ENCODE data around the gene HMSD.
"Not testable (repeated sequence)": the region's sequence is repeated elsewhere in the genome, so short reads cannot be mapped to it uniquely, and the experiment has no call there.

Gene HMSD

DNA sequence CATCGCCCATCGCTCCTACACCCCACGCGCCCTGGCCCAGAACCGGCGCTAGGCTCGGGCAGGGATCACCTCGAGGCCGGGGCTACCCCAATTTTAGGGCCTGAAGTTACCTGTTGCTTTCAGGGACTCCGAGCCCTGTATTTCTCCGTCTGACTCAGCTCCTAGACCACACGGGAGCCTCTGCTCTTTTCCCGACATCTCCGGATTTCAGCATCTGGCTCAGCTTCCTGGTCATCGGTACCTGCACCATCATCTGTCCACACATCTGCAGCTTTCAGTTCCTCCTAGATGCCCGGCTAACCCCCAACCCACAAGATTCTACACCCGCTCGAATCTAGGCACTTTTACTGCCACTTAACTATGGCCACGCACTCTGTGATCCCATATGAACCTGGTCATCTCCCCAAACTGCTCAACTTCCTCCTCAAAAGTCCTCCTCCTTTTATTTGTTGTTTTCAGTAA lies 12.1 kb upstream of the HMSD start:
- Mint-ChIP-seq H3K4me3 (no peak overlapping the region), H3K9me3 (no peaks in the 10 kb centered on the region), H3K4me1 (peaks cover 6% of the 10 kb centered on the region), H3K27ac (no peak overlapping the region), H3K36me3 (no peaks in the 10 kb centered on the region)
- ATAC-seq (no peak), DNase-seq (ENCODE audit: low spot score in 2 of 2) (no peak)

DNA sequence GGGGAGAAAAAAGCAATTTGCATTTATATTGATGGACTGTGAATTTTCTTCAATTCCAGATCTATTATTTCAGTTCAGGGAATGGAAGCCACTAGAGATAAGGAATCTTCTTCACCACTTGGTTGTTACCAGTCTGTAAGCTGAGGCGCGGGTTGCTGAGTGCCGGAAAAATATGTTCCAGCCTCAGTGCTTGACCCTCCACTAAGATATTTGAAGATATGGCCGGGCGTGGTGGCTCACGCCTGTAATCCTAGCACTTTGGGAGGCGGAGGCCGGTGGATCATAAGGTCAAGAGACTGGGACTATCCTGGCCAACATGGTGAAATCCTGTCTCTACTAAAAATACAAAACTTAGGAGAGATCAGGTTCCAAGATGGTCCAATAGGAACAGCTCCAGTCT lies 9.1 kb upstream of the HMSD start:
- no peaks in the 10 kb centered on the region for H3K36me3 Mint-ChIP-seq

DNA sequence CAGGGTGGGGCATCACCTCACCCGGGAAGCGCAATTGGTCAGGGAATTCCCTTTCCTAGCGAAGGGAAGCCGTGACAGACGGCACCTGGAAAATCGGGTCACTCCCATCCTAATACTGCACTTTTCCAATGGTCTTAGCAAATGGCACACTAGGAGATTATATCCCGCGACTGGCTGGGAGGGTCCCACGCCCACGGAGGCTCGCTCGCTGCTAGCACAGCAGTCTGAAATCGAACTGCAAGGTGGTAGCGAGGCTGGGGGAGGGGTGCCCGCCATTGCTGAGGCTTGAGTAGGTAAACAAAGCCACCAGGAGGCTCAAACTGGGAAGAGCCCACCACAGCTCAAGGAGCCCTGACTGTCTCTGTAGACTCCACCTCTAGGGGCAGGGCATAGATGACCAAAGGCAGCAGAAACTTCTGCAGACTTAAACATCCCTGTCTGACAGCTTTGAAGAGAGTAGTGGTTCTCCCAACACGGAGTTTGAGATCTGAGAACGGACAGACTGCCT lies 8.5 kb upstream of the HMSD start:
- not testable (repeated sequence) for DNase-seq (ENCODE audit: low spot score in 2 of 2); H3K27ac Mint-ChIP-seq; H3K36me3 Mint-ChIP-seq; H3K4me1 Mint-ChIP-seq; ATAC-seq; H3K4me3 Mint-ChIP-seq; H3K9me3 Mint-ChIP-seq

More for the DNA sequence above, 9.1 kb upstream of the HMSD start:
- no peak for ATAC-seq
- no peak for DNase-seq (ENCODE audit: low spot score in 2 of 2)
- Mint-ChIP-seq H3K4me1 (peaks cover 6% of the 10 kb centered on the region), H3K4me3 (no peak overlapping the region), H3K9me3 (no peaks in the 10 kb centered on the region), H3K27ac (no peak overlapping the region)

DNA sequence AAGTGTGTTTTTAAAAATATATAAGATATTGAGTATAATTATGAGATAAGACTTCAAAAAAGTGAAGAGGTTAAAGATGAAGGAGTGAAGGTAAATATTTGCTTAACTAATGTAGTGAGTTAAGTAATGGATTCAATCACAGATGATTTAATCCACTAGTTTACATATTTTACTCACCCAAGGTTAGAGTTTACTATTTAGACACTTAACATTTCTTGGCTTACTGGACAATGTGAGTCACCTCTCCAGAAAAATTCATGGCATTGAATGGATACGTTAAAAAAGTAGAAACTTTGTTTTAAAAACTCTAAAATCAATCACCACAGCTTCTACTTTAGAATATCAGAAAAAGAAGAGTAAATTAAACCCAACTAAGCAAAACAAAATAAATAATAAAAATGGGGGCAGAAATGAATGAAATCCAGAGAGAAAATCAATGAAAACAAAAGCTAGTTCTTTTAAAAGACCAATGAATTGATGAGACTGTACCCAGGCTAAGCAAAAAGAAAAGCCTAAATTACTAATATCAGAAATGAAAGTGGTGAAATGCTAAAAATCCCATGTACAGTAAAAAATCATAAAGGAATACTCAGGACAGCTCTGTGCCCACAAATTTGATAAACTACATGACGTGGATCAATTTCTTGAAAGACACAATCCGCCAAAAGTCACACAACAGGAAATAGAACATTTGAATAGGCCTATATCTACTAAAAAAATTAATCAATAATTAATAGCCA lies 1.9 kb upstream of the HMSD start:
- no peak overlapping the region for H3K4me3 Mint-ChIP-seq
- peaks cover 5% of the 10 kb centered on the region for H3K9me3 Mint-ChIP-seq
- peaks cover 27% of the 10 kb centered on the region for H3K4me1 Mint-ChIP-seq
- DNase-seq (ENCODE audit: low spot score in 2 of 2) (no peak), ATAC-seq (no peak)
- no peak overlapping the region for H3K27ac Mint-ChIP-seq
- no peaks in the 10 kb centered on the region for H3K36me3 Mint-ChIP-seq

DNA sequence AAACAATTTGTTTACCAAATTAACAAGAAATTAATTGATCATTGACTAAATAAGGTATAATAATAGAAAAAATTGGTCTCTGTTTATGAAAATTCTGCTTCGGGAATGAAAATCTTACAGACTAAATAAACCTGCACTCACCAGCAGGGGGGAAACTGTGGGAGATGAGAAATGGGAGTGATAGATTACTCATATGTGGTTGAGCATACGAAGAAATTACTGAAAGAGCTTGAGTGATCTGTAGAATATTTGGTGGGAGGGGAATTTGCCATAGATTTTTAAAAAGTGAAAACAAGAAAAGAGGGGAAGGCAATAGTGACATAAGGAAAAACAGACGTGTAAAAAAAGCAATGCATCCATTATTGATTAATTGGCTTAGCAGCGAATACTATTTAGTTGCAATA lies 2.2 kb downstream of the HMSD start:
- no peak for DNase-seq (ENCODE audit: low spot score in 2 of 2)
- peaks cover 5% of the 10 kb centered on the region for H3K9me3 Mint-ChIP-seq
- H3K36me3 Mint-ChIP-seq = peaks cover 15% of the 10 kb centered on the region
- peak; percentile 84 for ATAC-seq
- peaks cover 27% of the 10 kb centered on the region for H3K4me1 Mint-ChIP-seq
- peak overlapping the region; percentile 1 for H3K27ac Mint-ChIP-seq
- peak overlapping the region; percentile 1 for H3K4me3 Mint-ChIP-seq

DNA sequence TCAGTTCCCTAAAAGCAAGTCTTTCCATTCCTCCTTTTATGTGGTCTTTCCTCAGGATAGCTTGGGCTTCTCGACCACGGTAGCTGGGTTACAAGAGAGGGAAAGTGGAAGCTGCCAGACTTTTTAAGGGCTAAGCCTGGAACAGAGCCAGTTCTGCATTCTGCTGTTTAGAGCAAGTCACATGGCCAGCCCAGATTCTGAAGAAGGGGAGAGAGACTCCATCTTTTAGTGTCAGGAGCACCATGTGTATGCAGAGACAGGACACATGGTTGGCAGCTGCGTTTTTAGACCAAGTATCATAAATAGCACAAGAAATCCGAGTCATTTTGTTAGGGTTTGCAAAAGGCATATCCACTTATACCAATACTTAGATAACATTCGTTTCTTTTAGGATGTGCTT lies 4.7 kb downstream of the HMSD start:
- H3K36me3 Mint-ChIP-seq = peaks cover 15% of the 10 kb centered on the region
- H3K9me3 Mint-ChIP-seq = peaks cover 5% of the 10 kb centered on the region
- ATAC-seq (no peak), DNase-seq (ENCODE audit: low spot score in 2 of 2) (no peak)
- peaks cover 17% of the 10 kb centered on the region for H3K4me1 Mint-ChIP-seq
- no peak overlapping the region for H3K27ac Mint-ChIP-seq
- H3K4me3 Mint-ChIP-seq = no peak overlapping the region

DNA sequence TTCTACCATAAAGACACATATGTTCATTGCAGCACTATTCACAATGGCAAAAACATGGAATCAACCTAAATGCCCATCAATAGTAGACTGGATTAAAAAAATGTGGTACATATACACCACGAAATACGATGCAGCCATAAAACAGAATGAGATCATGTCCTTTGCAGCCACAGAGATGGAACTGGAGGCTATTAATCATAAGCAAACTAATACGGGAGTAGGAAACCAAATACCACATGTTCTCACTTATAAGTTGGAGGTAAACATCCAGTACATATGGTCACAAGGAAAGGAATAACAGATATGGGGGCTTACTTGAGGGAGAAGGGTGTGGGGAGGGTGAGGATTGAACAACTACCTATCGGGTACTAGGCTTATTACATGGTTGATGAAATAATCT lies 7.7 kb downstream of the HMSD start:
- ATAC-seq (peak; percentile 46), DNase-seq (ENCODE audit: low spot score in 2 of 2) (no peak)
- no peak overlapping the region for H3K4me3 Mint-ChIP-seq
- peaks cover 15% of the 10 kb centered on the region for H3K36me3 Mint-ChIP-seq
- H3K27ac Mint-ChIP-seq = no peak overlapping the region
- H3K9me3 Mint-ChIP-seq = no peaks in the 10 kb centered on the region
- H3K4me1 Mint-ChIP-seq = no peaks in the 10 kb centered on the region

DNA sequence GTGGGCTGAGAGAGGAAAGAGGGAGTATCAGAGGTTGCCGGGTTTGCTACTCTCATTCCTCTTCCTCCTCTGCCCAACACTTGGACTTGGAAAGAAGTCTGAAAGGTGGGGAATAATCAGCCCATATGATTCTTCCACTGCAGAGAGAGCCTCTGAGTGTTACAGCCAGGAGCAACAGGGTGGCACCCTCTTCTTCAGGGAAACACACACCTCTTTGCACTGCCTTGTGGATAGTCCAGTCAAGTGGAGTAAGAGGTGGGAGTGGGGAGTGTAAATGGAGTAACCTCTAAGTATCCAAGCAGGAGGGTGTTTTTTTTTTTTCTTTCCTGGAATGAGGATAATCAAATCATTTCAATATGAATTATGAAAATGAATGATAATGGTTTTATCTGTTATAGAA lies 11.8 kb downstream of the HMSD start:
- DNase-seq (ENCODE audit: low spot score in 2 of 2) (no peak), ATAC-seq (no peak)
- H3K36me3 Mint-ChIP-seq = no peaks in the 10 kb centered on the region
- no peak overlapping the region for H3K27ac Mint-ChIP-seq
- no peaks in the 10 kb centered on the region for H3K9me3 Mint-ChIP-seq
- no peaks in the 10 kb centered on the region for H3K4me1 Mint-ChIP-seq
- no peak overlapping the region for H3K4me3 Mint-ChIP-seq

DNA sequence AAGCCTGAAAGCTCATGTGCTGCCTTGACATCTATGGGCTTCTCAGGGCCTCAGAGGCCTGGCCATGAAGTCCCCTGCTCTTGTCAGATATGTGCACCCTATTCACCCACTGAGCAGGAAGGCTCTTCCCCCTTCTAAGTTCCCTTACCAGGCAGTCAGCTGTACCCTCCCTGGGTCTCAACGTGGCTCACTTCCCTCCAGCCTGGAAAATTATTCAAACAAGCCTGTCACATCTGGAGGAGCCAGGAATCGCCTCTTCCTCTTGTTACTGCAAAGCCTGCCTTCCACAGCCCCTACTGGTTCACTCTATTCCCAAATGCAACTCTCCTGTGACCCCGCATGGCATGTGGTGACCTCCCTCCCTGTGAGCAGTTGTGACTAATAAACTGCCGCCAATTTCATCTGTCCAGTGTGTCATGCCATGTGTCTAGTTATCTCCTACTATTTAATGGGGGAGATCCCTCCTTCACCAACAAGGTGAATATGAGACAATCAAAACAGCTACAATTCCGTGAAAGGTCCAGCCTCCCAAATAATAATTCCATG lies 12.4 kb downstream of the HMSD start:
- H3K9me3 Mint-ChIP-seq = no peaks in the 10 kb centered on the region
- ATAC-seq (no peak), DNase-seq (ENCODE audit: low spot score in 2 of 2) (no peak)
- H3K4me1 Mint-ChIP-seq = no peaks in the 10 kb centered on the region
- H3K36me3 Mint-ChIP-seq = no peaks in the 10 kb centered on the region
- no peak overlapping the region for H3K27ac Mint-ChIP-seq
- H3K4me3 Mint-ChIP-seq = no peak overlapping the region

DNA sequence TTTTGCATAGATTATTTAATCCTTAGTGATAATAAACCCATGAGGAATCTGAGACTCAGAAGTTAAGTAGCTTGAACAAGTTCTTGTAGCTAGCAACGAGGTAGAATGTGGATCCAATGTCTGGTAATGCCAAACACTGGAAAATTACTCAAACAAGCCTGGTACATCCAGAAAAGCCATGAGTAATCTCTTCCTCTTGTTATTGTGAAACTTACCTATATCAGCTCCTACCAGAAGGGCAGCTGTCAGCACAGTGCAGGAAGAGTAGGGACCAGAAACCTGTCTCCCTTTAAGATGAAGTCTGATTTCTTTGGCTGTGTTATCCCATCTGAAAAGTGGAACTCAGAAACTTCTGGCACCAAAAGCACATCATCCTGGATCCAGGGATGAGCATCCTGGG lies 13.0 kb downstream of the HMSD start:
- ATAC-seq = peak; percentile 46
- H3K27ac Mint-ChIP-seq = no peak overlapping the region
- DNase-seq (ENCODE audit: low spot score in 2 of 2) = no peak
- no peaks in the 10 kb centered on the region for H3K4me1 Mint-ChIP-seq
- H3K36me3 Mint-ChIP-seq = no peaks in the 10 kb centered on the region
- H3K4me3 Mint-ChIP-seq = no peak overlapping the region
- H3K9me3 Mint-ChIP-seq = no peaks in the 10 kb centered on the region

DNA sequence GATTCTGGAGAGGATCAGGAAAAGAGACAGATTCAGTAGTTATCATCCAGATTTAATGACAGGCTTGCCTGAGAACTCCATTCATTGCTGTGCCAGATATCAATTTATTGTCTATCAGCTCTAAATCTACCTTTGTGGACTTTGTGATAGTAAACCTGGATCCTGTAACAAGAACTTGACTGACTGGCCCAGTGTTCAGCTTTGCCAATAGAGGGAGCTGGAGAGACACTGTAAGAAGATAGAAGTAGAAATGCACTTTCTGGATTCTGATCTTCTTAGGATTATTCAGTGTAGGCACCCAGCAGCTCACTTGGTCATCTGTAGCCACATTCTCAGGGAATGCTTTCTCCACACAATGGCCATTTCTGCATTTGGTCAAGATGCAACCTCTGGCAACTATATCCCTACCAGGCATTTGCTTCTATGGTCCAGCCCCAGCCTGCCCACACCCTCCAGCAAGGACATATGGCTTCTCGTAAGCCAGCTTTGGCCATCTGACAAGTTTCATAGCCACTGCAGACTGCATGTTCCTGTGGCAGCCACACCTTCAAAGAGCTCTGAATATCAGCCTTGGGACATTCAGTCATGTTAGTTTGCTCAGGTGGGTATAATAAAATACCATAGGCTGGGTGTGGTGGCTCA lies 14.6 kb downstream of the HMSD start:
- DNase-seq (ENCODE audit: low spot score in 2 of 2) (no peak), ATAC-seq (peak; percentile 76)
- no peaks in the 10 kb centered on the region for H3K36me3 Mint-ChIP-seq
- H3K9me3 Mint-ChIP-seq = no peaks in the 10 kb centered on the region
- H3K4me3 Mint-ChIP-seq = no peak overlapping the region
- no peaks in the 10 kb centered on the region for H3K4me1 Mint-ChIP-seq
- no peak overlapping the region for H3K27ac Mint-ChIP-seq

DNA sequence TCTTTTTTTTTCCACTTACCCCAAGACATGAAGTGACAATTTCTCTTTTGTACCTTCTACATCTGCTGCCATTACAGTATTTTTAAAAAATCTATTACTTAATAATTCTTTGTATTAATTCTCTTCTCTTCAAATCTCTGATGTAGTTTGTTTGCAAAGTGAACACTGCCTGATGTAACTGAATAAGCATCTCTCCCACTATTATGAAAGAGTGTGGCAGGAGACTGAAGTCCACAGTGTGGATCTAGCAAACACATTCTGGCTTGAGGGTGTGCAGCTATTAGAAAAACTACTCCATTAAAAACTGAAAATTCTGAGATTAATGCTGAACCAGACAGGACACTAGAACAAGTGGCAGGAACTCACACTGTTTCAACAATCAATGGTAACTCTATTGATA lies 15.8 kb downstream of the HMSD start:
- H3K36me3 Mint-ChIP-seq = peaks cover 3% of the 10 kb centered on the region
- DNase-seq (ENCODE audit: low spot score in 2 of 2) (no peak), ATAC-seq (no peak)
- H3K4me1 Mint-ChIP-seq = peaks cover 11% of the 10 kb centered on the region
- no peaks in the 10 kb centered on the region for H3K9me3 Mint-ChIP-seq
- H3K27ac Mint-ChIP-seq = no peak overlapping the region
- H3K4me3 Mint-ChIP-seq = no peak overlapping the region

DNA sequence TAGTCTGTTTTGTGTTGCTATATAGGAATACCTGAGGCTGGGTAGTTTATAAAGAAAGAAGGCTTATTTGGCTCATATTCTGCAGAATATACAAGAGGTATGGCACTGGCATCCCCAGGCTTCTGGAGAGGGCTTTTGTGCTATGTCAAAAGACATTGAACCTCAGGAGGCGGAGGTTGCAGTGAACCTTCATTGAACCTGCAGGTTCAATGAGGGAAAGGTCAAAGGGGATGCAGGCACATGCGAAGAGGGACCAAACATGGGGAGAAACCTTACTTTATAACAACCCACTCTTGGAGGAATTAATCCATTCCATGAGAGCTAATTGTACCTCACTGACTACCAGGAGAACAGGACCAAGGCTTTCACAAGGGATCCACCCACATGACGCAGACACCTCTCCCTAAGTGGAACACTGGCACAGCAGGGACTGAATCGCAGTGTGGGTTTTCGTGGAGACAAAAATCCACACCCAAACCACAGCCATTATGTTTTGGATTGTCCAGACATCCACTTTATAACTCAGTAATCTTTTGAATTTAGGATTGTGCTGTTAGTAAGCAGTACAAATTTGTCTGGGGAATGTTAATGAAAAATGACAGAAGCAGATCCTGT lies 16.7 kb downstream of the HMSD start:
- H3K36me3 Mint-ChIP-seq = peaks cover 11% of the 10 kb centered on the region
- ATAC-seq = no peak
- no peak overlapping the region for H3K4me3 Mint-ChIP-seq
- no peak overlapping the region for H3K27ac Mint-ChIP-seq
- H3K4me1 Mint-ChIP-seq = peaks cover 19% of the 10 kb centered on the region
- no peak for DNase-seq (ENCODE audit: low spot score in 2 of 2)
- no peaks in the 10 kb centered on the region for H3K9me3 Mint-ChIP-seq

DNA sequence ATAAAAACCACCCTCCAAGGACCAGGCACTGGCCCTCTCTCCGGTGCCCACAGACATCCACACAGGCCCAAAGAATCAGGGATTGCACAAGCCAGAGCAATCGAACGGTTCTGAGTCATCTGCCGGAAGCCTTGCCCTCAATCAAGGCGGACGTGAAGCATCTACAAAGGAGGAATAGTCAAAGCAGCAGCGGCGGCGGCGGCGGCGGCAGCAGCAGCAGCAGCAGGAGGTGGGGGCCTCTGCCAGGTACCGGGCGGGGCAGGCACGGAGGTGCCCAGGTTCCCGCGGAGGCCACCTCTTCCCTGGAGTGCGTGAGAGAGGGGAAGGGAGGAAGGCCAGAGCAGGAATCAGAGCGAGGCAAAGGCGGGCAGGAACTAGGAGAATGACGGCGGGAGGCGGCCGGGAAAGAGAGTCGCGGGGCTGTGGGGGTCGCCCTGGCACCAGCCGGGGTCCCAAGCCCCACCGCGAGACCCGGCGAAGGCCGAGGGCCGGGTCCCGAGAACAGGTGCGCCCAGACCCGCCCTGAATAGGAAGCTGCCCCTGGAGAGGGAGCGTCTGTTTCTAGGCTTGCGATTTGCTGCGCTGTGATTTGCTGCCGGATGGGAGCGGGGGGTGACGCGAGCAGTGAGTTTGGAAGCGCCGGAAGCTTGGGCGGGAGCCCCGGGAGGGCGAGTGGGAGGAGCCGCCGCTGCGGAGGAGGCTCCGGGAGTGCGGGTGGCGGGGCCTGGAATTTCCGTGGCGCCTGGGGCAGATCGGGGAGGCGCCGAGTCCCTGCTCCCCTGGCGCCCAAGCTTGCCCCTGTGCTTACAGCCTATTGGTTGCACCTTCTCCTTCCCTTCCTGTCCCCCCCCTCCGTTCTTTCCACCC lies 21.1 kb downstream of the HMSD start, which contains the start of gene SERPINB8:
TSS of gene SERPINB8 (plus strand) at position 140 of the 867 bp plus-strand sequence. CDS start 8,228 bp downstream, outside the sequence.
- ATAC-seq (peak; percentile 95), DNase-seq (ENCODE audit: low spot score in 2 of 2) (peak; percentile 52 to 84)
- Mint-ChIP-seq H3K36me3 (peaks cover 24% of the 10 kb centered on the region), H3K4me3 (peak within 1 kb of the TSS; percentile 94), H3K9me3 (no peaks in the 10 kb centered on the region), H3K27ac (peak within 1 kb of the TSS; percentile 97), H3K4me1 (peaks cover 40% of the 10 kb centered on the region)

DNA sequence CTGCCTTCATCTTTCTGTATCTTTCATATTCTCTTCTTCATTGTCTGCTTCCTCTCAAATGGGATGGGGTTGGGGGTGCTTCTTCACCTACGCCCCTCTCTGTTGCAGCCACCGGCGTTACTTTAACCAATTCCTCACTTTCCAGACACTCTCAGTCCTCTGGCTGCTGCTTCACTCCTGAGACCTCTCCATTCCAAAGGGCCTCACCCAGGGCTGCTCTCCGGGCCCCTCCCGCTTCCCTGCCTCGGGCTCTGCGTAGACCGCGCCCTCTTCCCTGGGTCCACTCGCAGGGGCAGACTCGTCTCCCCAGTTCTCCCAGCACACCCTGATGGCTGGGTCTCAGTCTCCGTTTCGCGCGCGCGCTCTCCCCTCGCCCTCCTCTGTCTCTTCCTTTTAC lies 21.7 kb downstream of the HMSD start:
- Mint-ChIP-seq H3K36me3 (peaks cover 24% of the 10 kb centered on the region), H3K9me3 (no peaks in the 10 kb centered on the region), H3K4me1 (peaks cover 42% of the 10 kb centered on the region), H3K4me3 (peak overlapping the region; percentile 94), H3K27ac (peak overlapping the region; percentile 97)
- DNase-seq (ENCODE audit: low spot score in 2 of 2) (no peak), ATAC-seq (no peak)

All from stimulated activated effector memory CD8-positive, alpha-beta T cell treated with anti-CD3 and anti-CD28 coated beads, Interleukin-12 subunit alpha, Interleukin-12 subunit beta, amount 100 ng/mL, for 72 hours (primary cell).